GM21515 (cell line): Measurements from ENCODE around the gene RIC8B.

Experiments
- ATAC-seq: cut with Tn5 transposase; IDR thresholded peaks from one replicate; pipeline ENCODE4 v1.9.1; 2021; ENCODE audit not compliant: unreplicated experiment

Gene RIC8B

DNA sequence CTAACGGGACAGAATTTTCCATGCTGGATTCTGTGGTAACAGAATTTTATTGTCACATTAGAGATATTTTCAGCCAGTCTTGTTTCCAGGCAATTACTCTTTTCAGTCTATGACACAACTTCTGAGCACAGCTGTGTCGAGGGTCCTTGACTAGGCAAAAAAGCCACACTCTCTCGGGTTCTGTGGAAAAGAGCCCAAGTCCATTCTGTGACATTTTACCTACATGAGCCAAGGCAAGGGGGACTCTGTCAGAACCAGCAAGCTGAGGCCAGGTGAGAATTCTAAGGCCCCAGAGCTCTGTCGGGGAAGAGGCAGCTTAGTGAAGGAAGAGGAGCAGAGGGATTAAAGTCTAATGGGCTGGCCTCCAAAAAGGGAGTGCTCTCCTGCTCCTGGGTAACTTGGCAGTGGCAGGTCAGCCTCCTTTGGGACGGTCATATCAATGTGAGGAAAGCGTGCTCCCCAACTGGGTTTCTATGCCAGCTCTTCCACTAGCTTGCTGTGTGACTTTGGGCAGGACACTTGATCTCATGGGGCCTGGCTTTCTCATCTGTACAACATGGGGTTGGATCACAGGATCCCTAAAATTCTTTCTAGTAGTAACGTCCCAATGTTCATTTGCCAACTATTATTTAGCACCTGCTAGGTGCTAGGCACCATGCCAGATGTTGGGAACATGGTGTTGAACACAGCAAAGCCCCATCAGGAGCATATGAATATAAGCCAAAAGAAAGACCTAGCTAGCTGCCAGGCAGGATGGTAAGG lies 16.0 kb upstream of the RIC8B start:
- ATAC-seq: no peak

DNA sequence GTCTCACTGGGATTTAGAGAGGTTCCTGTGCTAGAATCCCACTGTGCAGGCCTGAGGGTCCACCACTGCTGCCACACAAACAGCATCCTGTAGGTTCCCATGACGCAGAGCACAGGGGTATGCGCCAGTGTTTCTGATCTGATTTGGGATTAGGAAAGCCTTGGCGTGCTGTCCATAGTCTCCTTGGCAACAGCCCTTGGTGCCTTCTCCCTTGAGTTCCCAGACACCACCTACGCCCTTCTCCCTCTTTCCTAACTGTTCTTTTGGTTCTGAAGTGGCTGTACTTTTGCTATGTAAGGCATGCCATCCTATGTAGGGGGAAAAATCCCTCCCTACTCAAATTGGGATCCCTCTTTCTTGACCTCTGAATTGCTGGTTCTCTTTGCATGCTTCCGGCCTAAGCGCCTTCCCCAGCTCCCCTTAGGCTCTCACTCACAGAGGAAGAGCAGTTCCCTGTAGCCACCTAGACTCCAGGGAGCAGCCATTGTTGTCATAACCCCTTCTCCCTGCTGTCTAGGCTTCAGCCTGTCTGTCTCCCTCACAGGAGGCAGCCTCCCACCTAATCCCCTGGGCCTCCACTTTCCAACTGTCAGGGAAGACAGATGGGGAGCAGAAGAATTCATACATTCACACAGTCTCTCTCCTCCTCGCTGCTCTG lies 14.8 kb upstream of the RIC8B start:
- ATAC-seq: peak; percentile 28

DNA sequence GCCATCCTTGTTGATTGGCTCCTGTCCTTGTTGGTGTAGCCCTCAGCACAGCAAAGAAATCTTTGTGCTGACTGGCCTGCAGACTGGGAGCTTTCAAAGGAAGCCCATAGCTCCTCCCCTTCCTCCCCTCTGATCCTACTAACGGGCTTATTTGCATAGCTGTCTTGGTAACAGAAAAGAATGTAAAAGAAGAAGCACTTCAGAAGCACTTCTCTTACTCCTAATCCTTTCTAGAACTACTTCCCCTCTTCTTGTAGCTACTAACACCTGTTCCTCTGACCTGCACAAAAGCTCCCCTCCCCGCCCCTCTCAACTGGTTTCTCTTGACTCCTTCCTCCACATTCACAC lies 14.3 kb upstream of the RIC8B start:
- peak; percentile 98 for ATAC-seq

DNA sequence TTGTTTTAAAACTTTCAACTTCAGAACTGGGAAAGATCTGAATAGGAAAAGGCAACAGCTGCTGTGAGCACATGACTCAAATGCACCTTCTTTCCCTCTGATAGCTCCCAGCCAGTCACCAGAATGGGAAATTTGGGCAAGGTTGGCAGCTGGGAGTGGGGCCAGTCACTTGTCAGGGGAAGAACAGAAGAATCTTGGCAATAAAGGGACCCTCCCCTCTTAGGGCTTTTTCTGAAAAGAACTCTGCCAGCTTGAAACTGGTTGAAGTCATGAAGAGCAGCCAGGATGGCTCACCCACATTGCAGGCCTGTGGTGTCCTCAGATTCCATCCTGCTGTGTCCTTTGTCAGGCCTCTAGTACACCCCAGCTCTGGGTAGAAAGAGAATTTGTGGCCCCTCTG lies 10.3 kb upstream of the RIC8B start:
- ATAC-seq: no peak

DNA sequence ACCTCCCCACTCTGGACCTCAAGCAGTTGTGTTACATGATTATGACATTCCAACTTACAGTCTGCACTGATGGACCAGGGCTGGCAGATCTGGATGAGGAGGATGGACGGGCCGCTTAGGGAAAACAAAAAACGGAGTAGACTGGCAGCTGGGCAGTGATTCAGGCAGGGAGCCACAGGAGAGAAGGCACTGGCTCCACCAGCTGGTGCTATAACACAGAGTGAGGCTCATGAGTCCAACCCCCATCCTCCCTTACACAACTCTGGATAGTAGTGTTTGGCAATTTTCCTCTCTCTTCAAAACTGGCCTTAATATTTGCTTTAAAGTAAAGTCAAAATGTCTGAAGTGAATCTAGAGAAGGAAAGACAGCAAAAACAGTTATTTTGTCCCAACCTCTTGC lies 9.7 kb upstream of the RIC8B start:
- ATAC-seq: no peak

DNA sequence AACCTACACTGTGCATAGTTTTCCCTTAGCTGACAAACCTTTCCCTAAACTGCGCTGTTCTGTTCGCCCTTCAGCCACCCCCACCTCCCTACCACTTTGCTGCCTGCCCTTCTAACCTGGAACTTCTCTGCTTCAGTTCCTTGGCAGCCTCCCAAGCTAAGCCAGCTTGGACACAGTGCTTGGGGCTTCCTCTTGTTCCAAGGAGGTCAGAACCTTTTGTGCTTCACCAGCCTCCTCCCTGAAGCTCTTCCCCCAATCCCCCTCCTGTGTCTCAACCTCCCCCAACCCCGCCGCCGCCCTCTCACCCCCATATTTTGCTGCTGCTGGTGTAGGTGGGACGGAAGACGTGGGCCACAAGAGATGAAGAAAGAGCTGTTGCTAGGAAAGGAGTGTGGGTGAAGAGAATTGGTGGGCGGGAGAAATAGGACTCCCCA lies 8.1 kb upstream of the RIC8B start:
- ATAC-seq: no peak

DNA sequence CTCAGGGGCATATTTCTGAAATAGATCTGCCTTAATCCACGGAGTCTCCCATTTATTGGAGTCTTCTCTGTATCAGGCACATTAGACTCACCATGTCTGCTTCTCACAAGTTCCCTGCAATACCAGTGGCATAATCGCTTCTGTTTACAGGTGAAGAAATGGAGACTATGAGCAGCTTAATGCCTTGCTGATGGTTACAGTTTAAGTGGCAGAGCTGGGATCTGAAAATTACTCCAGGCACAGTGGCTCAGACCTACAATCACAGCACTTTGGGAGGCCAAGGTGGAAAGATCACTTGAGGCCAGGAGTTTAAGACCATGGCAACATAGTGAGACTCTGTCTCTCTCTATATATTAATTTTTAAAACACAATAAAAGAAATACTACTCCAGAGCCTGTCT lies 7.3 kb upstream of the RIC8B start:
- ATAC-seq: no peak

DNA sequence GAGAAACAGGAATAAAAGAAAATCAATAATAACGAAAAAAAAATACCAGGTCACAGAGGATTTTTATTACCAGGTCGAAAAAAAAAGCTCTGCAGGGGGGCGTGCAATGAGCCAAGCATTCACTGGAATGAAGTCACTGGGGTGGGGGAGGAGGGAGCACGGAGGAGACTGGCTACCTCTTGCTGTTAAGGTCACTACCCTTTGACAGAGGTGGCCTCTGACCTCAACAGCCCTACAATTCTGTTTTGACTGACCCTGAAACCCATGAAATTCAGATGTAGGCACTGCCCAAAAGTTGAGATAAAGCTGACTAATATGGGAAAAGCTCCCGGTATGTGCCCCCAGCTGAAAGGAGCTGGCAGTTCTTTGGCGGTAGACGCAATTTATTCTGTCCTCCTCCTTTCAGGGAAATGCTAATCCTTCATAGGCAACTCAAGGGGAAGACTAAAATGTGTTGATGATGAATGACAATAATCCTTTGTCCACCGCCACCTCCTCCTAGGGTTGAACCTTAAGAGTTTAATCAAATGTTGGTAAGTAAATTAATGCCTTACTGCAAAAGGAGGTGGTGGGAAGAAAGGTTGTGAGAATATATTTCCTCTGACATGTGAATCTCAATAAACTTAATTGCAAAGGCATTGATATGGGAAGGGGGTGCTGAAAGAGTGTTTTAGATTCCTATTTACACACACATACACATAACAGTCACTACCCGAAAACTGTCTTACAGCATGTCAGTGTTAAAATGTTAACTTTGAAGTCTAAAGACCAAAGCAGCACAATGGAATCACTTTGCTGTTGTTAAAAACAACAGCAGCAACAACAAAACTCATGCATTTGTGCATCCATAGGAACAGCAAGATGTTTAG lies 6.3 kb upstream of the RIC8B start:
- ATAC-seq: no peak

DNA sequence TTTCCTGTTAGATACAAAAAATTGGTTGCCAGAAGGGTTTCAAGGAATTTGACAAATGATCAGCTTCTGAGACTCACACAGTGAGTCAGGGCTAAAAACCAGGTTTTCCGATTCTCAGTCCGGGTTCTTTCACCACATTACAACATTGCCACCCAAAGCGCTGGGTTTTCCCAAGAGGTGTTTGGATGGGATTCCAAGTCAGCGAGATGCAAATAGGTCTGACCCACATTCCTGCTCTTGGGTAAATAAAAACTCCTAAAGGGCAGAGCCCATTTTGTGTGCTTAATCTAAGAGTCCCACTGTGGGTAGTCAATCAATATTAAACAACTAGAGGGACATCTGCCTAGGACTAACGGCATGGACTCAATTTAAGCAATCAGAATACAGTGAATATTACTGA lies 5.4 kb upstream of the RIC8B start:
- no peak for ATAC-seq

DNA sequence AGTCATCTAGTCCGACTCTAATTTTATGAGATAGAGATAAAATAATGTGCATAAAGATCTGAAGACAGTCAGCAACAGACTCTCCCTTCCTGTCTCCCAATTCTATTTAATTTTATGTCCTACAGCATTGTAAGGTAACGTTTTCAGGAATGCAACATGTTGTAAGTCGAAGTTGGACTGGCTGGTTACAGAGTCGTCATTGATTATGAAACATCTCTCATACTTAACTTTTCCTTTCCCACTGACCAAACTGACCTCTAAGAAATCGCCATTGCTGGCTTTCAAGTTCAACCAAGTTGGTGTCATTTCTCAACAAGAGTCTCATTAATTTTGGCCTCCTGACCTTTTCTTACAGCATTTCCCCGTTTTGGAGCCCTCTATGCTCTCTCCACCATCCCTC lies 4.9 kb upstream of the RIC8B start:
- ATAC-seq: no peak

DNA sequence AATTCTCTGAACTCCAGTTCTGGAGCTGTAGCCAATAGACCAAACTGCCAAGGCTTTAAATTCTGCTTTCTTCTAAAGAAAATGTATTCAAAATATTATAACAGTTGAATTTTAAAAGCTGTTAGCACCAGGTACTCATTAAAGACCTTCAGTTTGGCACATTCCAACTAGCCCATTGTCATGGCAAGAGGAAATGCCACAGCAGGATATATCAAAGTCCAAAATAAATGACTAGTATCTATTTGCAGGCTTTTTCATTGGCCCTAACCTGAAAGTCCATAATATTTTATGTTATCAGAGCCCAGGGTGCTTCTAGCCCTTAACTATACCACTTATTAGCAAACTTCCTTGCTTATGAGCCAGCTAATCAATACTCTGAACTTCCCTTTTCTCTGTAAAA lies 3.1 kb upstream of the RIC8B start:
- ATAC-seq: no peak

DNA sequence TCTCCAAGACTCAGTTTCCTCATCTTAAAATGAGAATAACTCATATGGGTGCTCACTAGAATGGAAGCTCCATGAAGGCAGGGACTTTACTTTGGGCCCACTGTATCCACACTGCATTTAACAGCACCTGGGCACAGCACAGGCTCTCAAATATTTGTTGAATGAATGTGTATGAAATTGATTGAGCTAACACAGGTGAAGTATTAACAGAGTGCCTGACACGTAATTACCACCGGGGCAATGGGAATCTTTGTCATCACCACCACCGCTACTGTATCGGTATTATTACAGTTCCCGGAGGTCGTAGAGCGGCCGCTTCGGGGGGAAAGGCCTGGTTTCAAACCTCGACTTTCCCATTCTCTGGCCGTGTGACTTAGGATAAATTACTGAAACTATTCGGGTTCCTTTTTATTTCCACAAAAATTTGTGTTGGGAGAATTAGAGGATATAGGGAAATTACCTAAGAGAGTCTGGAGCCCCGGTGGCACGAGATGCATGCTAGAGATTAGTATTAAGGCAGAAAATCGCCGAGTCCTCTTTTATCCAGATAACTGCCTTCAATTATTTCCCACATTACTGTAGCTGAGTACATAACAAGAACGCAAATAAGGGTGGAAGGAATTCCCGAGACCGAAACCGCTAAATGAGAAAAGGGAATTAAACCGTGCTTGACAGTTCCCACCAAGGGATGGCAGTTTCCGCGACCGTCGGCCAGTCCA lies 1.0 kb upstream of the RIC8B start:
- no peak for ATAC-seq

DNA sequence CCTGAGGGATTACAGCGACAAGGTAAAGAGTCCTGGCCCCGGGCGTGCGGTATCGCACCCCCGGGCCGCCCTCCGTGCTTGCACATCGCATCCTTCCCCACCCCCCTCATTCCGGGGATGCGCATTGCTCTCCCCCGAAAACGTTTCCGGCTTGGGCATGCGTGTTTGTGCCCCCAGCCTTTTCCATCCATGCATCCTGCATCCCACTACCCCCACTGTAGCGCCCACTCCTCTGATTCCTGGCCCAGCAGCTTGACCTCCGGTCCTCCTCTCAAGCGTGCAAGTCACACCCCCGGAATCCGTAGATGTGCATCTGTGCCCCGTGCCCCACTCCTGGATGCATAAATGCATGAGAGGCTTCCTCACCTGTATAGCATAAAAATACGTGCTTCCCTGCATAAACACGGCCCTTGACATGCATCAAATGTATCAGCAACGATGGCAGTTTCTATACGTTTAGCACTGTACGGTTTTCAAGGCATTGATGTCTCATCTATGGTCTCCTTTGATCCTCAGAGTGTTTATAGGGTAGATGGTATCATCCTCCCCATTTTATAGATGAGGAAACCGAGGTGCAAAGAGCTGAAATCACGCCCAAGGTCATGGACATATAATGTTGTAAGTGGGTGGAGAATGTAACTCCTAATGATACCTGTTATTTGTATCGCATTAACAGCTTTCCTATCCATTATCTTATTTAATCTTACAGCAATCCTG lies 484 bp downstream of the RIC8B start:
- ATAC-seq: peak; percentile 10

DNA sequence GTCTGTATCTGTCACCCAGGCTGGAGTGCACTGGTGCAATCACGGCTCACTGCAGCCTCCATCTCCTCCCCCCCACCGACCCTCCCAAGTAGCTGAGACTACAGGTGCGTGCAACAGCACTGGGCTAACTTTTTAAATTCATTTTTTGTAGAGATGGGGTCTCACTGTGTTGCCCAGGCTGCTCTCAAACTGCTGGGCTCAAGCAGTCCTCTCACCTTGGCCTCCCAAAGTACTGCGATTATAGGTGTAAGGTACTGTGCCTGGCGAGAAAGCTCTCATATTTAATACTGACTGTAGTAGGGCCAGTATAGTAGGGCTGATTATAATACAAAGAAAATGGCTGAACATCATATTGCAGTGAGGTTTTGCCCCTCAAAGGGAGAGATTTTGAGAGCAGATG lies 2.4 kb downstream of the RIC8B start:
- ATAC-seq: no peak

DNA sequence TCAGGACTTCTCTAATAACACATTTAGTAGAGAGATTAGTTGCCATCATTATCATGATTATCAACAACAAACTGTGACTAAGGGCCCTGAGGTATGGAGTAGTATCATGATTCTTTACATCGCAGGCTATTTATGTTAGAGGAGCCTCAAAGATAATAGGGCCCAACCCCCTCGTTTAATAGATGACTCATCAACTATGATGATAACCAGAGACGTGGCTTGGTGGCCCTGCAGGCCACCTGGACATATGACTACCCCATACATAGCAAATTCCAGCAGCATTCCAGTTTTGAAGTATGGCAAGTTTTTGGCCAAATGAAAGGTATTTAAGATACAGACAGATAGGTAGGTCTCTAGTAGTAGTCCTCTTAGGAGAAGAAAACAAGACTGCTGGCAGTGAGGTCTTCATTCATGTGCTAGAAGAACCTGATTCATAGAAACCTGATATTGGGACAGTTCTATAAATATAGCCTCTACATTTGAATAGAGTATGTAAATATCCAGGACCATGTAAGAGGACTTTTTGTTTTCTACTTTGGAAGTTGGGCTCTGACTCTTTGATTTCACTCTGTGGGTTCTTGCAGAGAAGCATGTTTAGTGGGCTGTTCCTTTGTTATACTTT lies 5.6 kb downstream of the RIC8B start:
- no peak for ATAC-seq

DNA sequence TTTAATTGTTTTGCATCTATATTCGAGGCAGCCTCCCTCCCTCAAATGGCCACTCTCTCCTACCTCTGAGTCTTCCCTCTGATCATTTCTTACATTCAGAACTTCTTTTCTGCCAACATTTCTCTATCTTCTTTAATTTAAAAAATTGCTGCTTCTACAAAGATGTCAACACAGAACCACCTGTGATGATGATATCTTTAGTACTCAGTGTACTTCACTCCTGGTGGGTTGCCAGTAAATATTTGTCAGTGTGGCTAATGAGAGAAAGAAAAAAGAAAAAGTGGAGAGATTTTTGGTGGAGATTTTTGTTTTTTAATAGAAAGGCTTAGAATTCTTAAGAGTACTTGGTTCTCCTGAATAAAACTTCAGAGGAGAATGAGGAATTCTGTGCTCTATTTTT lies 8.1 kb downstream of the RIC8B start:
- no peak for ATAC-seq

DNA sequence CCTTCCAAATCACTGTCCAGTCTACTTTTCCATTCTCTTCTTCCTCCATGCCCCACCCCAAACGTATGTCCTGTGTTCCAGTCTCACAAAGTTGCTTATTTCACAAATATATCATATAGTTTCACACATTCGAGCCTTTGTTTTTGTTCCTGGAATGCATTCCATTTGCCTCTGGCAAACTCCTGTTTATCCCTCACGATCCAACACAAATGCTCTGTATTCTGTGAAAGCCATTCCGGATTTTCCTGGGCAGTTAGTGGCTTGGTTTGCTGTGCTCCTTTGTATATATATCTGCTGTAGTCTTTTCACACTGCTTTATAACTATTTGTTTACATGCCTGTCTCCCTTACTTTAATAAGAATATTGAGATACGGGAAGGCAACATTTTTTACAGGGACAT lies 9.0 kb downstream of the RIC8B start:
- ATAC-seq: no peak

DNA sequence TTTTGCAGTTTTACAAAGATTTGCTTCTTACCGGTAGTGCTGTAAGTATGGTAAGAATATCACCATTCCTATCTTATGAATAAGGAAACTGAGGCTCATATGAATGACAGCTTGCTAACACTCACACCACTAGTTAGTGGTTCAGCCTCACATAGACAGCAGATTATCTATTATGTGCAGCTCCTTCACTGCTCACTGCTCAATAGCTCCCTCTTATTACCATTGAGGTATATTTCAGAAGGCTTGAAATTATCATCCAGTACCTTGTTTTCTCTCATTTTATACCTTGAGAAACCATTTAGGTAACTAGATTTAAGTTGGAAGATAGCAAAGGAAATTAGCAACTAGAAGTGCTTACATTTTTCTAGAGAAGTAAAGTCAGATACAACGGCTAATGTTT lies 15.5 kb downstream of the RIC8B start:
- ATAC-seq: no peak

DNA sequence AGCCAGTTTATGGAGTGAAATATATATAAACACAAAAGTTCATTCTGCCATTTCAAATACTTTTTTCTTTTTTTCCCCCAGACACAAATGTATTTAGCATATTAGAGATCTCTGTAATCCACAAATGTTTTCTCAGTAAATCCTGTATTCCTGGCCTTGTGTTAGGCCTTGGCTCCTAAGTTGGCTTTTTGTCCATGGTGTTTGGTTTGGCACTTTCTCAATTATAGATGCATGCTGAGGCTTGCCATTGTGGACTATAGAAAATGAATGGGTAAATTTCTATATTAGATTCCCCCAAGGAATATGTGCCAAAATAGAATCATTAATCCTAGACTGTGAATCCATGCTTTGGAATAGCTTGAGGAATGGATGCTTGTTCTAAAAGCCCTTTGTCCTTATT lies 17.0 kb downstream of the RIC8B start:
- no peak for ATAC-seq

DNA sequence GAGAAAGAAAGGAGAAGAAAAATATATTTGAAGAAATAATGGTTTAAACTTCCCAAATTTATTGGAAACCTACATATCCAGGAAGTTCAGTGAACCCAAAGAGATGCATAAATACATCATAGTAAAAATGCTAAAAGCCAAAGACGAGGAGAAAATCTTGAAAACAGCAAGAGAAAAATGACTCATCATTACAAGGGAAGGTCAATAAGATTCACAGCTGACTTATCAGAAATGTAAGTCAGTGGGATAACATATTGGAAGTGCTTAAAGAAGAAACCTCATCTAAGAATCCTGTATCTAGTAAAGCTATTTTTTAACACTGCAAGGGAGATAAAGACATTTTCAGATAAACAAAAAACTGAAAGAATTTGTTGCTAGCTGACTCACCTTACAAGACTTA lies 19.9 kb downstream of the RIC8B start:
- no peak for ATAC-seq
